ENCODE measurements around the gene GPRIN1.

GRCh38 chr5:176632745-176633144 lies 22.8 kb upstream of the GPRIN1 start:
- TF ChIP-seq EZH2phosphoT487 (IDR thresholded peaks at IDR 0.05; ENCODE audit: low read depth): no peak
- TF ChIP-seq CTCF (IDR thresholded peaks at IDR 0.05; ENCODE audit: low read depth, low read length): no peak
